ENCODE data around the gene WWOX.

DNA sequence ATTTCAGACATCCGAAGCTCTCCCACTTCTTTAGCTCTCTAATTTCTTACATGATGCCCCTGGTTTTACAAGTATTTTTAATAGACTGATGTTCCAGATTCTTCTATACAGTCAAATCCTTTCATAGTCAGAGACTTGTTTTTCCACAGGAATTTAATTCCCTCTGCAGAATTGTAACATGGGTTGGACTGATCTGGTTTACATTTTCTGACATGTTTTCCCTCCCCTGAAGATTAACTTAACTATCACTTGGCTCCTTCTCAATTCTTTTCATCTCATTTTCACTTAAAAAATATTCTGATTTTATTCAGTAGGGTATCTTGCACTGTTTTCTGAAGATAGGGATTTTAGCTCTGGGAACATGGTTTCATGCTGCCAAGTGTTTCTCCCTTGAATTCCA lies 1148.9 kb downstream of the WWOX start:
- TF ChIP-seq, protein P1, sequence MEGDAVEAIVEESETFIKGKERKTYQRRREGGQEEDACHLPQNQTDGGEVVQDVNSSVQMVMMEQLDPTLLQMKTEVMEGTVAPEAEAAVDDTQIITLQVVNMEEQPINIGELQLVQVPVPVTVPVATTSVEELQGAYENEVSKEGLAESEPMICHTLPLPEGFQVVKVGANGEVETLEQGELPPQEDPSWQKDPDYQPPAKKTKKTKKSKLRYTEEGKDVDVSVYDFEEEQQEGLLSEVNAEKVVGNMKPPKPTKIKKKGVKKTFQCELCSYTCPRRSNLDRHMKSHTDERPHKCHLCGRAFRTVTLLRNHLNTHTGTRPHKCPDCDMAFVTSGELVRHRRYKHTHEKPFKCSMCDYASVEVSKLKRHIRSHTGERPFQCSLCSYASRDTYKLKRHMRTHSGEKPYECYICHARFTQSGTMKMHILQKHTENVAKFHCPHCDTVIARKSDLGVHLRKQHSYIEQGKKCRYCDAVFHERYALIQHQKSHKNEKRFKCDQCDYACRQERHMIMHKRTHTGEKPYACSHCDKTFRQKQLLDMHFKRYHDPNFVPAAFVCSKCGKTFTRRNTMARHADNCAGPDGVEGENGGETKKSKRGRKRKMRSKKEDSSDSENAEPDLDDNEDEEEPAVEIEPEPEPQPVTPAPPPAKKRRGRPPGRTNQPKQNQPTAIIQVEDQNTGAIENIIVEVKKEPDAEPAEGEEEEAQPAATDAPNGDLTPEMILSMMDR (IDR thresholded peaks at IDR 0.05; ENCODE audit: low read depth, low read length): no peak
- TF ChIP-seq MAX (IDR thresholded peaks at IDR 0.05; ENCODE audit: low read depth, low read length): no peak
- TF ChIP-seq POLR2A (IDR thresholded peaks at IDR 0.05; ENCODE audit: extremely low read depth, insufficient read length): no peak

All from NB4 (cell line).